Limb (tissue), 2 donors: ENCODE data around the gene LRP1B.
"Not testable (repeated sequence)": the region's sequence is repeated elsewhere in the genome, so short reads cannot be mapped to it uniquely, and the experiment has no call there.

Experiments used
- DNase-seq, 2 donors: peaks; one replicate each; pipeline ENCODE4 v3.0.0-alpha.2; 2016; ENCODE audit errors: extremely low spot score in 2 of 2

The LRP1B gene

DNA sequence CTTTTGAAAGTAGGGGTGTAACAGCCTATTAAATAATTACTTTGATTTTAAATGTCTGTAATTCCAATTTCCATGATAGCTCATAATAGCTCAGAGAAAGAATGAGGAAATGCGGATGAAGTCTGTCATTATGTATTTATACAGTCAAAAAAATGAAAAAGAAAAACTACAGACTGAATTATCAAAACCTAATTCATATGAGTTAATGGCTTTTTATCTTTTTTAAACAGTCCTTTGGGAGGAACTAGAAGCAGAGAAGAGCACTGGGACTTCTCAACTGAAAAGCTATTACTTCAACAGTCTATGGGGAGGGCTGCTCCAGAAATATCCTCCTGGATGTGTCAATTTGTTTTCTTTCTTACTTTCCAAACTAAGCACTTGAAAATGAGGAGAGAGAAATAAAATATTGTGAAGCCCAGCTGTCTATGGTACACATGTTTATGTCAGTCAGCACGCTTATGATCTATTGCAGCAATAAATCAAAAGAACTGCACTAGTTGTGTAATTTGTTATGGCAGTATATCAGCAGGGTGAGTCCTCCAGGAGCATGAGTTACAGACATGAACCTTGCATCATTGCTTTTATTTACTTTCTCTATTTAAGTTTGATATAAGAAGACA, 1550.2 kb downstream of the LRP1B start:
- DNase-seq = no peak

DNA sequence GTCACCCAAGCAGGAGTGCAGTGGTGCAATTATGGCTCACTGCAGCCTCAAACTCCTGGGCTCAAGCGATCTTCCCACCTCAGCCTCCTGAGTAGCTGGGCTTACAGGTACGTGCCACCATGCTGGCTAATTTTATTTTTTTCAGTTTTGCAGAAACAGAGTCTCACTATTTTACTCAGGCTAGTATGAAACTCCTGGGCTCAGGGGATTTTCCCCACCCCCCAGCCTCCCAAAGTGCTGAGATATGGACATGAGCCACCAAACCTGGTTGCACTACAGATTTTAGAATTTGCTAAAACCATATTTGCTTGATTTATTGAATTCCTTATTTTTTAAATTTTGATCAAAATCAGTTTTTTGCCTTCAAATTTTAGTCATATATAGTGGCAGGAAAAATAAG, 1553.4 kb downstream of the LRP1B start:
- DNase-seq = no peak

DNA sequence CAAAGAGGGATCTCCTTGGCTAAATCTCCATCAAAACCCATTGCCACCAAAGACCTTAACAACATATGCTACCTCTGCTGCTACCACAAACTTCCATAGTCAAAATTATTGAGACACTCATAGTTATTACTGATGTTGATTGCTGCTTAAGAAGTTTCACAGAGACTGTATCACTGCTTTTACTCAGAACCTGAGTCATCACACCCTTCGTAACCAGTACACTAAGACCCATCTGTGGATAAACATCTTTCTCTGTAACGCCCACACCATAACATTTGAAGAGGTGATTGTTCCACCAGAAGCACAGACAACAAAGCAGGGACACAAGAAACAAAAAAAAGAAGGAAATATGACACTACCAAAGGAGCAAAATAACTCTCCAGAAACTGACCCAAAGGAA, 1563.1 kb downstream of the LRP1B start:
- DNase-seq = no peak

DNA sequence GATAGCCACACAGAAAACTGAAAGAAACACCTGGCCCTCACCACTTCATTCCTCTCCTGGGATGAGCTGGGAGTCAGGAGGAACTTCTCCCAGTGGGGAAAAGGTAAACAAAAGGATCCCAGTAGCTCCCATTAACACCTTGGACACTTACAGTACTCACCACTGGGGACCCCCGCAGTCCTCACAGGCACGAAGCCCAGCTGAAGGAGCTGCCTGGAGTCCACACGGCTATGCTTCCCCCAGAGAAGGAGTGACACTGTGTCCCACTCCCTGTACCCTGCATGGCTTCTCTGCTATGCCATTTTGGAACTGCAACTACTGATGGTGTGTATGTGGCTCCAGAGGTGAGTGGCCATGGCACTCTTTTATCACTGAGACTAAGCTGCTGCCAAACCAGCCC, 1565.1 kb downstream of the LRP1B start:
- DNase-seq = no peak

DNA sequence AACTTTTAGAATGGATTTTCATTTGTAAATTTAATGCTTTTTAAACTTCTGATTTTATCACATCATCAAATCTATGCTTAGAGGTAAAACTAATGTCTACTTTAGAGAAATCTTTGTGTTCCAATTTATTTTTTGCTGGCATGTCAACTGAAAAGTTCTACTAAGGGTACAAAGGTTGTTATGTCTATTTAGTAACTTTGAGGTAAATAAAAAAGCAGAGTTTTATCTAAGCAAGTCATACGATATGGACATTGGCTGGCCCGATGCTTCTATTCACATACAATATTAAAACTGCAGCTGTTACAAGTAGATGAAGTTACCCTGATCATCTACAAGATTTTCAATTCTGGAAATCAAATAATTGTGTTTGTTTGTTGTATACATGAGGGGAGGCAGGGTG, 1575.1 kb downstream of the LRP1B start:
- no peak for DNase-seq

DNA sequence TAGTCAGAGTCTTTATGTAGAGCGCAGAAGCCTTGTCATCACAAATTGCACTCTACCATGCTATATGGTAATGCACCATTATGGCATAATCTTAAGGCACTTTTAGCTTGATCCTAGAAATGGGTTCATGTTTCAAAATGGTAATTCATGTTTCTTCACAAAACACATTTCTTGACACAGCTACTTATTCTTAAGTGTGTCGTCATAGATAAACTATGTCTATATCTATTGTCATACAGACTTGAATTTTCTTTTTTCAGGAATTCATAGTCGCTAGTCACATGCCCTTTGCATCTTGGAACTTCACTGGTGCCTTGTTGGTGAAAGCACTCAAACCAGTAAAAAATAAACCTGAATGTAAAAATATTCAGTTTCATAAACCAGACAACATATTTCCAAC, 1578.2 kb downstream of the LRP1B start:
- DNase-seq = no peak

DNA sequence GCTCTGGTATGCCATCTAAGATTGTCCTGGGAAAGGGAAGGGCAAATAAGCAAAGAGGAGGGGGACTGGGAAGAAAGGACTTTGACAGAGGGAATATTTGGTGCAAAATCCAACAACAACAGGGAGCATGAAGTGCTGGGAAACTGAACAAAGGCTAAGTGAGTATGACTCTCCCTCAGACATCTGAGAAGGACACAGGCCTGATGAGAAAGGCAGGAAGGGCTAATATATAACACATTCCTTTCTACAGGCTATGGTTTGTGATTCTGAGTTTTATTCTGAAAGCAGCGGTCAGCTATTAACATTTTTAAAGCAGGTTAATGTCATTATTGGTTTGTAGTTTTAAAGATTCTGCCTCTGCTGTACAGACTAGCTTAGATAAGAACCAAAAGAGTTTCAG, 1579.5 kb downstream of the LRP1B start:
- no peak for DNase-seq

DNA sequence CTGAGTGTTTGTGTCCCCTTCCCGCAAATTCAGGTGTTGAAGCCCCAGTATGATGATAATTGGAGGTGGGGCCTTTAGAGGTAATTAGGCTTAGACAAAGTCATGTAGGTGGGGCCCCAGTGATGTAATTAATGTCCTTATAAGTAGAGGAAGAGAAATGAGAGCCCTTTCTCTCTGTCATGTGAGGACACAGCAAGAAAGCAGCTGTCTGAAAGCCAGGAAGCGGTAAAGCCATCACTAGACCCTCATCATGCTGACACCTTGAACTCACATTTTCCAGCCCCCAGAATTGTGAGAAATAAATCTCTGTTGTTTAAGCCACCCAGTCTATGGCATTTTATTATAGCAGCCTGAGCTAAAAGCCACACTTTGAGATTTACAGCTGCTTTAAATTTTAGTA, 1580.0 kb downstream of the LRP1B start:
- no peak for DNase-seq

DNA sequence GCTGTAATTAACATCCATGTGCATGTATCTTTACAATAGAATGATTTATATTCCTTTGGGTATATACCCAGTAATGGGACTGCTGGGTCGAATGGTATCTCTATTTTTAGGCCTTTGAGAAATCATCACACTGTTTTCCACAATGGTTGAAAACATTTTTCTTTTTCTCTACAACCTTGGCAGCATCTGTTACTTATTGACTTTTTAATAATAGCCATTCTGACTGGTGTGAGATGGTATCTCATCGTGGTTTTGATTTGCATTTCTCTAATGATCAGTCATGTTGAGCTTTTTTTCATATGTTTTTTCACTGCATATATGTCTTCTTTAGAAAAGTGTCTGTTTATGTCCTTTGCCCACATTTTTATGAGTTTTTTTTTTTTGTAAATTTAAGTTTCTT, 1586.0 kb downstream of the LRP1B start:
- DNase-seq = not testable (repeated sequence)

DNA sequence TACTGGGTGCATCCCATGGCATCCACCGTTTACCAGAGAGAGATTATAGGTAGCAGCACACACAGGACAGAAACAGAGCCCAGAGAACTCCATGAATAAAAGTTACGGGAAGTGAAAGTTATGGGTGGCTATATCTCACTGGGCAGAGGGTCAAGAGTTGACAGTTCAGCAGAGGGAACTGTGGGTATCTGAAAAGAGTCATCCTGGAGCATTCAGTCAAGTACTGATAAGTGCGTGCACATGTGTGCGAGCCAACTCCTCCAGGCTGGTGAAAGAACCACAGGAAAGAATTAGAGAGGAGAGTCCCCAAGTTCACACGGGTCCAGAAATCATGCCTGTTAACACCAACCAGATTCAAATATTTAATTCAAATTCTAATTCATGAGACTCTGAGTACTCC, 1588.2 kb downstream of the LRP1B start:
- DNase-seq = no peak

DNA sequence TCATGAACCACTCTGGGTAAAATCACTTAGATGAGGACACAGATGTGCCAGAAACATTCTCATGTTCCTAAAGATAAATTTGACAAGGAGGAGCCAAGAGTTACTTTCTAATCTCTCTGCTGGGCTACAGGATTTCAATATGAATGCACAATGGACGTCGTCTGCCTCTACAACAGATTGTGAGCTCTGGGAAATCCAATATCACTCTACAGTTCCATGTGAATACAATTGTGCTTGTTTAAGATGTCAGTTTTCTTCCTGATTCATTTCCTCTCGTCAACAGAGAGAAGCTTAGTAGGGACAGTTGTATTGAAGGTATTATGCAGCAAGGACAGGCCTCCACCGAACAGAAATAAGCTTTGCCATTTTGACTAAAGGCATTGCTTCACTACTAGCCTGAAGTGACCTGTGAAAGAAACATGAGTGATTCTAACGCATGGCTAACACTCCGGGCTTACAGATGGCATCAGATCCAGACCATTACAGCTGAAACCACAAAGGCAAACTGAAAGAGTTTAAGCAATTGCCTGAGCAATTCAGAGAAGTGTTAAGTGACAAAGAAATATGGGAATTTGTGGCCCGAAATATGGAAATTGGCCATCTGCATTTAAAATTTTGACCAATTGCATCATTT, 1591.5 kb downstream of the LRP1B start:
- DNase-seq = no peak

DNA sequence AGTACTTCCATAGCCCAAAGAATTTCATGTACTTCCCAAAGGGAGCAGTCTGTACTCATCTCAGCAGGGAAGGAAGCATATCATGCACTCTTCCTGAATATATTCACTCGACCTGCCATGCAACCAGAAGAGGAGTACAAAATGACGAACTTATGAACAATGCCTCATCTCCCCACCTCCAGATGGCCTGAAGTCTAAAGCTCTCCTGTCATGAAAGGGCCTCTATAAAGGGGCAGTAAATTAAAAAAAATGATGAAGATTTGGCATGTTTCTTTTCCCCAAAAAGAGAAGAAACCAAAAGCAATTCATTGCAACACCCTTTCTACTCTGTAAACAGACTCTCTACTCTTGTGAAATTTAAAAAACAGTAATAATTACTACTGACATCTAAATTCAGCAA, 1601.1 kb downstream of the LRP1B start:
- DNase-seq = no peak

DNA sequence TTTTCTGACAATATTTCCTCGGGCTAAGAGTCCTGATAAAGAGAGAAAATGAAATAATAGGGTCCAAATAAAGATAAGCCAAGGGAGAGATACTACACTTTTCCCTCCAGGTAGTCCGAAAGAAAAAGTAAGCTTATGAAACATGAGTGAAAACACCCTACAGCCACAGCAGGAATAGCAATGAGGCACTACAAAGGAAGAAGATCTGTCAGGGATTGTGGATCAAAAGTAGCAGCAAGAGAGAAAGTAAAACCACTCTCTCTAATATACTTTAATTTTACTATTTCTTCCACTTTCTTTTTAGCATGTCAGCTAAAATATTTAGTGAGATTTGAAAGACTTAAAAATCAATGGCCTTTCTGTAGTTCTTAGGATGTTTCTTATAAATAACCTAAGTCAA, 1601.8 kb downstream of the LRP1B start:
- no peak for DNase-seq

DNA sequence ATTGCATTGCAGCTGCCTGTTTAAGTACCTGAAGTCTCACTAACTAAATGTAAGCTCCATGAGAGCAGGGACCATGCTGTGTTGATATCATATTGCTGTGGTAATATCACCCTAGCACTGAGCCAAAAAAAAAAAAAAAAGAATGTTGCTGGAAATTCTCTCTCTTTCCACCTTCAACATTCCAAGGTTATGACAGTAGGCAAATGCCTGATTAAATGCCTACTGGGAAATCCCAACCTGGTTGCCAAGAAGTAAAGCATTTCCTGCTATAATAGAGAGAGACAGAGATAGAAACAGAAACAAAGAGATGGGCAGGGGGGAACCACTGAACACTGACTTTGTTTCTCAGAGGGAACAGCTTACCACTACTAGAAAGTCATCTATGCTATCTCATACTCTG, 1604.2 kb downstream of the LRP1B start:
- DNase-seq = no peak

DNA sequence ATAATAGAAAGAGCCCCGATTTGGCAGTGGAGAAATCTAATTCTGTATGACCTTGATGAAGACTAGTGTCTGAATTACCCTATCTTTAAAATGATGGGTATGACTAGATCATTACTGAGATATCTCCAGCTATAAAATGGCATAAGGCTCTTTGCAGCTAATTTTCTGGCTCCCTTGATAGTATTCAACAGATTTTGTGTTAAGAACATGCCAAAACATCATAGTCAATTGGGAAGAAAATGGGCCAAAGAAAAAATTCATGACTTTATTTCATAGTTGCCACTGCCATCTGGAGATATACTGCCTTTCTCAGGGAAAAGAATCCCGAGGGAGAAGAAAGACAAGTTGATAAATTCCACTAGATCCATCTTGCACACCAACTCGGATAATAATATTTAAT, 1618.7 kb downstream of the LRP1B start:
- no peak for DNase-seq

DNA sequence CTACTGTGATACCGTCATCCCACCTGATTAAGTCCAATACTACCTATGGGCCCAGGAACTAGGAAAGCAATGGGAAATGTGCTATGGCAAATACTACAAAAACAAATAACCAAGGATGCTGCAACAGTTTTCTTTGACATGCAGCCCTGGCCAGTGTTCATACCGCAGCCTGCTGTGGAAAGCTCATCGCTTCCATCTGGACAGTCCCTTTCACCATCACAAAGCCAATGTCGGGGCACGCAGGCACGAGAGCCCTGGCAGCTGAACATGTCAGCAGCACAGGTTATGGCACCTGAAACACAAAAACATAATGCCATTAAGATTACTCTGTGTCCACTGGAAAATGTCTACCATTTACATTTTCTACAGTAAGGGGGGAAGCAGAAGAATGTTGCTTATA, 1621.1 kb downstream of the LRP1B start:
- DNase-seq = no peak

DNA sequence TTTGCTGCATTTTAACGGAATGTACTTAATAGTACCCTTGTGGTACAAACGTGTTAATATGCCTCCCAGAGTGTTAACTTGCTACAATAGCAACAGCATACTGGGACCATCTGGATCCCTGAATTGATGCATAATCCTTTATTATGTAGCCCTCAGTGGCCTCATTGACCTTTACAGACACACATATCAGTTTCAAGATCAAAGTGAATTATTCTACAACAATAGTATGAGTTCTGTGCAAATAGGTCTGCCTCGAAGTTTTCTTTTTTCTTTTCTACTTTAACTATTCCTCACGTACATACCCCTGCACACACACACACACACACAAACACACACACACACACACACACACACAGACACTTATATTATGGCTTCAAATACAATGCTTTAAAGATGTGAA, 1622.1 kb downstream of the LRP1B start:
- no peak for DNase-seq

DNA sequence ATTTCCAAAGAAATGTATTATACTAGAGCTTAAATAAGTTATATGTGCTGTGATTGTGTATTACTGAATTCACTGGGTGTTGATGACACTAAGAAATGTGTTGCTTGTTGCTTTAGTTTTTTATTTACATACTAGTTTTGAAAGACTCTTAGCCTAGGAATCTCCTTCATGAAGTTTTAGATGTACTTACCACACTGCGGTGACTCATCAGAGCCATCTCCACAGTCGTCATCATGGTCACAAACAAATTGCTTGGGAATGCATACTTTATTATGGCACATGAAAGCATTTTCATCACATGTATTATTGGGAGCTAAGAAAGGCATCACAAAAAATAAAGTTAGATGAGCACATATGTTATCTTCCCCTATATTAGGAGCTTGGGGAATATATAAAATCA, 1624.2 kb downstream of the LRP1B start:
- no peak for DNase-seq

DNA sequence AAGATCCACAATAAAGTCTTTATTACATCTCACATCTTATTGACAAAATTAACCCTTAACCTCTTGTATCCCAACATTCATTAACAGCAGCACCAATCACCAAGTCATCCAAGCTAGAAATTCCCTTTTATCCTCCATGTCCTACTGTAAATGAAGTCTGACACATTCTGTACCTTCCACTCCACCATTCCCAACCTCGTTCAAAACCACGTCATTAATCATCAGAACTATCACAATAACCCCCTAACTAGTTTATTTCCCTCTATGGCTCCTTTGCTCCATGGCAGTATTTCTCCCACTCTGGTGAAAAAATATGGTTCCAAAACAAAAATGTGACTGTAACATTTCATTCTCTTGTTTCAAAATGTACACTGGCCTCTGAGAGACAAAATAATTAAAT, 1626.2 kb downstream of the LRP1B start:
- DNase-seq = no peak

DNA sequence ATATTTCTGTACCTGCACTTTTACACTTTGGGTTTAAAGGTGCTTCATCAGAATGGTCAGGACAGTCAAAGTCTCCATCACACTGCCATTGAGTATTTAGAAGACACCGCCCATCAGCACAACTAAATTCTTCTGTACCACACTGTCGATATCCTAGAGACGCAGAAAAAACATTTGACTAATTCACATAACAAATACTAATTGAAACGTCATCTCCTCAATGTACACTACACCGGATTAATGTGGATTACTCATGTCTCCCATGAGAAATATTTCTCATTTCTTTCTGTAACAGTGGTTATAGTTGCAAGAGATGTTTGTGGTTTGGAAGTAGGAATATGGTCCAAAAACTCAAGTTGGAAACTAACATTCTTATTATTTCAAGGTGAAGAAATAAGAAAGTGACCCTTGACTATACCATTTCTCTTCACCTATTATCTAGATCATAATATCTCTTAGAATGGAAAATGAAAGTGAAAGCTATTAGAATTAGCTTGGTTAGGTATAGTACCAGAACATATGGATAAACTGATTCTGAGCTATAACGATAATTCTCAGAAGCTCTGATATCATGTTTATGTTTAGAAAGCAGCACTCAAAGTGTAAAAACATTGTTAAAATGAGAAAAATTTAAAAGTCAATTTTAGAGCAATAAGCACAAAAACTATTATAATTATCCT, 1627.7 kb downstream of the LRP1B start:
- no peak for DNase-seq

DNA sequence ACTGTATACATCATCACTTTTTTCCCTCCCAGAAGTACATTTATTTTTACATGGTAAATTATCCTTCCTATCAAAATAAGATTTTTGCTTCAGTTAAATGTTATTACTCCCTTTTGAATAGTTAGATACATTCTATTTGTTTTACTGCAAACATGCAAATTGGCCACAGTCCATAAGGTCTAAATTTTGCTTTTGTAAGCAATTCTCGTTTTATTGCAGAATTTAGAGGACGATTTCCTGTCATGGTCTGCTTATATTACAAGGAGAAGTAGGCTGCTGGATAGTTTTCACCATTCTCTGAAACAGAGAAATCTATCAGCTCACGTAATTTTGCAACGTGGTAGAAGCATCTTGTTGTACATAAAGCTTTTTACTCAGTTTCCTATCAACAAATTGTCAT, 1632.5 kb downstream of the LRP1B start:
- DNase-seq = no peak

DNA sequence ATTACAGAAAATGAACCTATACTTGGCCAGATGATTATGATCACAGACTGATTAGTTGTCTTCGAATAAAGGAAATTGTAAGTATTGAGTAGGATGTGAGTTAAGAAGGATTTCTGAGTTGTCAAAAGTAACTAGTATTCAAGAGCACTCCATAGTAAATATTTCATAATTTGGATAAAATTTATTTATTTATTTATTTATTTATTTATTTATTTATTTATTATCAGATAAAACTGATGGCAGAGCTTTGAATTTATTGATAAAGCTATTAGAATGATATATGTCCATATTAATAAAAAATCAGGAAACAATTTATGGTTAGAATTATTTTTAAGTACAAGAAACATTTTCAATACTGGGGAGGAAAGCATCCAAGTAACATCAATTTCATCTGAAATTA, 1634.1 kb downstream of the LRP1B start:
- DNase-seq = no peak

DNA sequence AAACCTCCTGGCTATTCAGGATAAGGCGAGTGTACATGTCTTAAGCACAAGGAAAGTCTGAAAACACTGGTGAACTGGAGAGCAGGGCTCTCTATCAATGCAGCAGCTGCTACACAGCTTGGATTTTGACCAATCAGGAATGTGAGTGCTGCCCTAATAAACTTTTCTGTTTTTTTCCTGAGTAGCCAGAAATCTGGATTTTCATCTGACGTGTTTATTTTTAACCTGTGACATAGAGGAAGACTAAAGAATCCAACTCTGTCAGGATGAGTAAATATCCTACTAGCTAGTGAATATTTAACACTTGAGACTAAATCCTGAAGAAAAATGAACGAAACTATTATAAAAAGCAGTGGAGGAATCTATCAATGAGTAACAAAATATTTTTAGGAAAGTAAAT, 1638.9 kb downstream of the LRP1B start:
- DNase-seq = no peak
